Suprapubic skin (tissue), 4 donors: Measurements from ENCODE around the gene METTL25. TPM values are rescaled to one million over a fixed set of nuclear protein-coding genes. Genes with fewer than 3 reads are reported as not detected.

Source experiments
- DNase-seq, 2 donors: peaks; one replicate each; pipeline ENCODE4 v3.0.0-alpha.2; 2019; ENCODE audit warnings: low spot score in 2 of 2
- H3K27ac ChIP-seq: fragments of 200-600 bp; sonication (generic); one replicate; pipeline ENCODE4 v1.5.1; 2019
- H3K27me3 ChIP-seq: fragments of 200-600 bp; sonication (generic); one replicate; pipeline ENCODE4 v1.5.1; 2019
- H3K36me3 ChIP-seq: fragments of 200-600 bp; sonication (generic); one replicate; pipeline ENCODE4 v1.5.1; 2019
- H3K4me1 ChIP-seq: fragments of 200-600 bp; sonication (generic); one replicate; pipeline ENCODE4 v1.5.1; 2019
- H3K4me3 ChIP-seq: fragments of 200-600 bp; sonication (generic); one replicate; pipeline ENCODE4 v1.5.1; 2019; ENCODE audit warnings: mild to moderate bottlenecking
- H3K9me3 ChIP-seq: fragments of 200-600 bp; sonication (generic); one replicate; pipeline ENCODE4 v1.5.1; 2019
- EP300 ChIP-seq: sonication (generic); formaldehyde crosslinking; IDR thresholded peaks from one replicate; pipeline ENCODE4 v1.6.1; 2017; ENCODE audit warnings: antibody characterized with exemption
- POLR2A ChIP-seq, 2 donors: fragments of 450-650 bp; IDR thresholded peaks; one replicate each; pipeline ENCODE4 v1.6.1; 2017; ENCODE audit warnings: antibody characterized with exemption in 2 of 2, mild to moderate bottlenecking in 2 of 2, moderate library complexity in 2 of 2
- POLR2AphosphoS5 ChIP-seq, 3 donors: sonication (generic); formaldehyde crosslinking; IDR thresholded peaks; one replicate each; pipeline ENCODE4 v1.6.1; 2017; ENCODE audit warnings: antibody characterized with exemption in 3 of 3
- WGBS: methylation state at CpG from one replicate; pipeline ENCODE4 v1.1.5; 2018; 5-methylcytosine and 5-hydroxymethylcytosine counted together
- total RNA-seq, 4 donors: library from RNA; depleted of rRNA; stranded (reverse); fragments of >200 nt; gene quantifications; one replicate each; pipeline ENCODE4 v1.1.0, GENCODE V29; 2016
- TF ChIP-seq, protein P1 (sequence below), 2 donors: fragments of 200-600 bp in 1 of 2; fragments of 450-650 bp in 1 of 2; sonication (generic) in 1 of 2; IDR thresholded peaks; one replicate each; pipeline ENCODE4 v1.5.1; 2016 to 2019; ENCODE audit warnings: antibody characterized with exemption in 2 of 2, mild to moderate bottlenecking in 1 of 2, moderate library complexity in 1 of 2

Gene METTL25
- total RNA-seq, 4 donors from 2014 or later: 10.2 to 13.0 (median 11.6) TPM

DNA sequence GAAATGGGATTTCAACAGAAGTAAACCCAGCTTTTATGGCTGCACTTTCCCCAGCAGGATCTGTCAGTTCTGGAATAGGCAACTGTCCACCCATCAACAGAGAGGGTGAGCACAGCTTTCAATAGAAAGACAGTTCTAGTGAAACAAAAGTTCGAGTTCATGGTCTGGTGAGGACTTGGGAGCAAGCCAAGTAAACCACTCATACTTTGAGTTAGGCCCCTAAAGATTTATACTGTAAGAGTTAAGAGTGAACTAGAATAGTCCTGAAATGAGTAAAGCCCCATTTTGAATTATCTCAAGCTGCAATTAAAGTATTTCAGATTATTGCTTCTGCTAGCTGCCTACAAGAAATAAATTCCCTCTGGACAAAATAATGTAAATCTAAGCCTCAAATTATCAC, 82.6 kb downstream of the METTL25 start:
- H3K4me3 ChIP-seq: no peak overlapping the region
- peaks cover 10% of the 10 kb centered on the region for H3K36me3 ChIP-seq
- no peak for DNase-seq
- H3K27ac ChIP-seq: no peak overlapping the region
- TF ChIP-seq, protein P1, sequence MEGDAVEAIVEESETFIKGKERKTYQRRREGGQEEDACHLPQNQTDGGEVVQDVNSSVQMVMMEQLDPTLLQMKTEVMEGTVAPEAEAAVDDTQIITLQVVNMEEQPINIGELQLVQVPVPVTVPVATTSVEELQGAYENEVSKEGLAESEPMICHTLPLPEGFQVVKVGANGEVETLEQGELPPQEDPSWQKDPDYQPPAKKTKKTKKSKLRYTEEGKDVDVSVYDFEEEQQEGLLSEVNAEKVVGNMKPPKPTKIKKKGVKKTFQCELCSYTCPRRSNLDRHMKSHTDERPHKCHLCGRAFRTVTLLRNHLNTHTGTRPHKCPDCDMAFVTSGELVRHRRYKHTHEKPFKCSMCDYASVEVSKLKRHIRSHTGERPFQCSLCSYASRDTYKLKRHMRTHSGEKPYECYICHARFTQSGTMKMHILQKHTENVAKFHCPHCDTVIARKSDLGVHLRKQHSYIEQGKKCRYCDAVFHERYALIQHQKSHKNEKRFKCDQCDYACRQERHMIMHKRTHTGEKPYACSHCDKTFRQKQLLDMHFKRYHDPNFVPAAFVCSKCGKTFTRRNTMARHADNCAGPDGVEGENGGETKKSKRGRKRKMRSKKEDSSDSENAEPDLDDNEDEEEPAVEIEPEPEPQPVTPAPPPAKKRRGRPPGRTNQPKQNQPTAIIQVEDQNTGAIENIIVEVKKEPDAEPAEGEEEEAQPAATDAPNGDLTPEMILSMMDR (IDR thresholded peaks at IDR 0.05): no peak
- TF ChIP-seq EP300: no peak
- TF ChIP-seq POLR2AphosphoS5 (IDR thresholded peaks at IDR 0.05): no peak
- no peak for TF ChIP-seq POLR2A (IDR thresholded peaks at IDR 0.05)
- WGBS: 76% methylated on average over 1 of the region's 1 CpG
- no peaks in the 10 kb centered on the region for H3K27me3 ChIP-seq
- no peaks in the 10 kb centered on the region for H3K4me1 ChIP-seq
- H3K9me3 ChIP-seq: no peaks in the 10 kb centered on the region

DNA sequence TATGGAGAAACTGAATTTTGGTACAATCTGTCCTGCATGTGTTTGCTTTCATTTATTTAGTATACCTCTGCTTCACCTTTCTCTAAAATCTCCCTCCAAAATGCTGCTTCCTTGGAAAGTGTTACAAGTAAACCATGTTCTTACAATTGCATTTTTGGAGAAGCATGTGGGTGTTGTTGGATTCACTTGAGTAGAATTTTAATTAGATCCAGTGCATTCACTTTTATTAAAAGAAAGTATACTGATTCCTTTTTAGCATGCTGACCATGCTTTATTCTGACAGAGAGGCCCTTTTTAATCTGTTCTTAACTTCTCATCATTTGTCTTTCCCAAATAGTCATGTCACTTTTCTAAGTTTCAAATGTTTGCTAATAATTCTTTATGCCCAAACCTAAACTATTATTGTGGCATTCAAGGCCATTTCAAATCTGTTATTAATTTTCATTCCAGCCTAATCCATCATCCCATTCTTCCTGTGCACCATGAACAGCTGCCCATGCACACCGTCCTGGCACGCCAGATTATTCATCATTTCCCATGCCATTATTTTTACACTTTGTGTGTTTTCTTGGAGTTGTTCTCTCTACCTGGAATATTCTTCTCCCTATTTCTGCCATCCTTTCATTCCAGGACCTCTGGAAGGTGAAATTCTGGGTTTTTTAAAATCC, 90.7 kb downstream of the METTL25 start:
- 81% methylated on average over 2 of the region's 2 CpGs for WGBS
- TF ChIP-seq EP300 (no peak), POLR2A (IDR thresholded peaks at IDR 0.05) (no peak), POLR2AphosphoS5 (IDR thresholded peaks at IDR 0.05) (no peak)
- TF ChIP-seq, protein P1 (IDR thresholded peaks at IDR 0.05): no peak
- no peaks in the 10 kb centered on the region for H3K27me3 ChIP-seq

DNA sequence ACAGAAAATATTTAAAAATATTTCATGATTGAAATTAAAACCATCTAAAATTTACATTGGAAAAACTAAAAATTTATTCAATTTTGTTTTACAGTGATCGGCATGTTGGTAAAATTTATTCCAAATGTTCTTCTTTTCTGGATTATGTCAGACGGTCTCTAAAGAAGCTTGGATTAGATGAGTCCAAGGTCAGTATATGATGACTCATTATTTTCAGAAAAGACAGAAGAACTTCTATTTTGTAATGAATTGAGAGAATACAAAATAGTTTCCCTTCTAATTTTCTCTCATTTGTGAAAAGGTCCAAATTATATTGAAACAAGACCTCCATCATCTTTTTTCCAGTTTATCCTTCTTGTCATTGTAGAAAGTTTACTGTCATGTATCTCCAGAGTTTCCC, 98.3 kb downstream of the METTL25 start:
- TF ChIP-seq EP300 (no peak), POLR2A (IDR thresholded peaks at IDR 0.05) (no peak), POLR2AphosphoS5 (IDR thresholded peaks at IDR 0.05) (no peak)
- TF ChIP-seq, protein P1 (IDR thresholded peaks at IDR 0.05): no peak
- Histone ChIP-seq H3K4me3 (no peak overlapping the region), H3K27ac (no peak overlapping the region), H3K9me3 (no peaks in the 10 kb centered on the region), H3K4me1 (no peaks in the 10 kb centered on the region), H3K27me3 (no peaks in the 10 kb centered on the region), H3K36me3 (peaks cover 10% of the 10 kb centered on the region)
- DNase-seq: no peak
- WGBS: 69% methylated on average over 2 of the region's 2 CpGs

More for the DNA sequence above, 90.7 kb downstream of the METTL25 start:
- DNase-seq: no peak
- Histone ChIP-seq H3K27ac (no peak overlapping the region), H3K36me3 (peaks cover 2% of the 10 kb centered on the region), H3K9me3 (no peaks in the 10 kb centered on the region), H3K4me1 (no peaks in the 10 kb centered on the region), H3K4me3 (no peak overlapping the region)

DNA sequence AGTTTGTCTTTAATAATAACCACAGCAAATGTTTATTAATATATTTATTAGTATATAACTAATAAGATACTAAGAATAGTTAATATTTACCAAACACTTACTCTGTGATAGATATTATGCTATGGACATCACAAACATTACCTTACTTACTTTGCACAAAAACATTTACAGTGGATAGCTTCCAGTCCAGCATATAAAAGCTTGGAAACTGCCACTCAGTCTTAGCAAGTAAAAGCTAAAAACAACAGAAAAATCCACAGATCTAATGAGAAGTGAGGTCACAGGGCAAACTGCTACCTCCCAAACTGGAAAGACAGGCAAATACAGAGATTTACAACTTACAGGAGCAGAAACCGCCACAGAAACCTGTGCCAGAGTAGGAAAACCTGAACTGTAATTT, 99.8 kb downstream of the METTL25 start:
- Histone ChIP-seq H3K4me3 (no peak overlapping the region), H3K9me3 (no peaks in the 10 kb centered on the region), H3K36me3 (peaks cover 10% of the 10 kb centered on the region), H3K27me3 (no peaks in the 10 kb centered on the region), H3K4me1 (no peaks in the 10 kb centered on the region), H3K27ac (no peak overlapping the region)
- DNase-seq: no peak
- no peak for TF ChIP-seq EP300
- TF ChIP-seq POLR2A (IDR thresholded peaks at IDR 0.05): no peak
- WGBS: 88% methylated on average over 1 of the region's 1 CpG

DNA sequence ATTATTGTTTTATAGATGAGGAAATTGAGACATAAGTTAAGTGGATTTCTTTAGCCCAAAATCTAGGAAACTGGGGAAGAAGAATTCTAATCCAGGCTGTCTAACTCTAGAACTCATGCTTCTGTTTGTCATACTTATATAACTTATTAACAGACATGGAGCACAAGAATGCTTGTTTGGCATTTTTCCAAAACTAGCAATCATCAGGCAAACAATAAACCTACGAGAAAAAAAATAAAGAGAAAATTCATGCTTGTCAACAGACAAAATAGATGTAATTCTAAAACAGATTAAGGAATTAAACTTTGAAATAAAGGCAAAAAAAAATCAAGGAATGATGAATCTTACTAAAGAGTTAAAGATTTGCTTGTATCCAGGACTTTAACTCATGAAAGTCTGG, 103.1 kb downstream of the METTL25 start:
- Histone ChIP-seq H3K27ac (no peak overlapping the region), H3K9me3 (no peaks in the 10 kb centered on the region), H3K27me3 (no peaks in the 10 kb centered on the region), H3K4me1 (no peaks in the 10 kb centered on the region), H3K36me3 (peaks cover 10% of the 10 kb centered on the region), H3K4me3 (no peak overlapping the region)
- no peak for DNase-seq
- TF ChIP-seq POLR2AphosphoS5 (IDR thresholded peaks at IDR 0.05) (no peak), POLR2A (IDR thresholded peaks at IDR 0.05) (no peak), EP300 (no peak)
- TF ChIP-seq, protein P1 (IDR thresholded peaks at IDR 0.05): no peak
- WGBS: 24% methylated on average over 1 of the region's 1 CpG
